GM21526 (cell line): ENCODE data around the gene RPS27A.
A peak's percentile ranks its signal among the peaks of the same experiment; 100 is the strongest.
"Not testable (repeated sequence)": the region's sequence is repeated elsewhere in the genome, so short reads cannot be mapped to it uniquely, and the experiment has no call there.

ENCODE experiments used
- ATAC-seq: cut with Tn5 transposase; IDR thresholded peaks from one replicate; pipeline ENCODE4 v1.9.1; 2021; ENCODE audit warnings: moderate library complexity; ENCODE audit not compliant: unreplicated experiment, low FRiP score

Gene RPS27A

DNA sequence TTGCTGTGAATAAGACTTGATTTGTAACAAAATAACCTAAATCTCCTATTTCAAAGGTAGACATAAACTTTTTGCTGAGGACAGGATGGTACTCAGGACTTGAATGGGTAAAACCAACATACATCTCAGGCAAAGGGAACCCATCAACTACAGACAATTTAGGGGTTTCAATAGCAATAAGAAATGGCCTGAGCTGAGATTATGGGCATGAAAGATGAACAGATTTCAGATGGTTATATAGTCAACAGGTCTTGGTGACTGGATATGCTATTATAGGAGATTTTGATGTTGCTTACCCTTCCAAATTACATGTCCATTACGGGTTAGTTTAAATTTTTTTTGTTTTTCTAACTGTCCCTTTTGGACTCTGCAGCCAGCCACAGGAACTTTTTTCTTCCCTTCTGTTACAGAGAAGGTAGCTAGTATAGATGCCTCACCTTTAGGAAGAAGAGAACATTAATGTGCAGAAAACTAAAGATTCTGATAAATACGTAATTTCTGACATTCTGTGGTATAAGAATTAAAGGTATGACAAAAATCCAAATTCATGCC lies 4.6 kb downstream of the RPS27A start:
- no peak for ATAC-seq

DNA sequence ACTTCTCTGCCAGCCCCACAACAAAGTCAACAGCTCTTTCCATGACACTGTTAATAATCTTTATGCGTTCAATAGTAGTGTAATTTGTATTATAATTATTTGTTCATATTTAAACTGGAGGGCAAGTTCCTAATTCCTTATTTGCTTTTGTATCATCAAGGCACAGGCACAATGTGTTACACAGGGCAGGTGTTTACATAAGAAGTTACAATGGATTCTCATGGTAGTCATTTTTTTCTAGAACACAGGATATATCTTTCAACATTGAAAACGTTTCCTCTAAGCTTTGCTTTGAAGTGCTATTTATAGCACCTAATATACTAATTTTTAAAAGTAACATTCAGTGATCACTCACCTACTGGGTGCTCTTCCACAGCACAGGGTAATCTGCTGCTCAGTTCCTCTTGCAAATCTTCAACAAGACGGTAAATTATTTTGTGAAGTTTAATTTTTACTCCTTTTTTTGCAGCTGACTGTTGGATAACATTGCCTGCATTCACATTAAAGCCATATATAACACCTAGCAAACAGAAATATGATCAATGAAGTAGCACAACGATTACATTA lies 7.3 kb downstream of the RPS27A start:
- no peak for ATAC-seq

DNA sequence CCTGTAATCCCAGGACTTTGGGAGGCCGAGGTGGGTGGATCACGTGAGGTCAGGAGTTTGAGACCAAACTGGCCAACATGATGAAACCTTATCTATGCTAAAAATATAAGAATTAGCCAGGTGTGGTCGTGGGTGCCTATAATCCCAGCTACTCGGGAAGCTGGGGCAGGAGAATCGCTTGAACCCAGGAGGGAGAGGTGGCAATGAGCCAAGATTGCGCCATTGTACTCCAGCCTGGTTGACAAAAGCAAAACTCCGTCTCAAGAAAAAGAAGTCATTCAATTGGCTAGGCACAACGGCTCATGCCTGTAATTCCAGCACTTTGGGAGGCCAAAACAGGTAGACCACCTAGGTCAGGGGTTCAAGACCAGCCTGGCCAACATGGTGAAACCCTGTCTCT lies 9.1 kb downstream of the RPS27A start:
- ATAC-seq = not testable (repeated sequence)

DNA sequence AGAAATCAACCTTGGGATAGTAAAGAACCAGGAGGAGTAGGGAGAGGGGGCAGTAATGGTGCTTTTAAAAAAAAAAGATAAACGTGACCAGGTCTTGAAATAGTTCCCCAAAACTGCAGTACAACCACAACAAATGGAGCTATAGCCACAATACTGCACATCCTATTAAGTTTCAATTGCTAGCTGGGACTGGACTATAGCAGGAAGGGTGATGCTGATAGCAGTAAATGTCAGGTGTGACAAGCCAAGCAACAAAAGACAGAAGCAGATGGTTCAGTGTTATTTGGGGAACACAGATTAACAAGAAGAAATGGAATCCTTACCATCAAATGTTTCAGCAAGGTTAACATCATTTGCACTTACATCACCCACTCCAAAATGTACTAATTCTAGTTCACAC lies 10.1 kb downstream of the RPS27A start:
- ATAC-seq = no peak

DNA sequence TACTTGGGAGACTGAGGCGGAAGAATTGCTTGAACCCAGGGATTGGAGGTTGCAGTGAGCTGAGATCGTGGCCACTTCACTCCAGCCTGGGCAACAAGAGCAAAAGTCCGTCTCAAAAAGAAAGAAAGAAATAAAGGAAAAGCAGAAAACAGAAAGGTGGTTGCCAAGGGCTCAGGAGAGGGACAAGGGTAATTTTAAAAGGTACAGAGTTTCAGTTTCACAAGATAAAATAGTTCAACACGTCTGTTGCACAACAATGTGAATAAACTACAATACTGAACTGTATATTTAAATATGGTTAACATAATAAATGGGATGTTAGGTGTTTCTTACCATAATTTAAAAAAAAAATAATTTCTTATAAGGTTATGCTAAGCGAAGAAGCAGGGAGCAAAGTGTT lies 12.9 kb downstream of the RPS27A start:
- no peak for ATAC-seq

DNA sequence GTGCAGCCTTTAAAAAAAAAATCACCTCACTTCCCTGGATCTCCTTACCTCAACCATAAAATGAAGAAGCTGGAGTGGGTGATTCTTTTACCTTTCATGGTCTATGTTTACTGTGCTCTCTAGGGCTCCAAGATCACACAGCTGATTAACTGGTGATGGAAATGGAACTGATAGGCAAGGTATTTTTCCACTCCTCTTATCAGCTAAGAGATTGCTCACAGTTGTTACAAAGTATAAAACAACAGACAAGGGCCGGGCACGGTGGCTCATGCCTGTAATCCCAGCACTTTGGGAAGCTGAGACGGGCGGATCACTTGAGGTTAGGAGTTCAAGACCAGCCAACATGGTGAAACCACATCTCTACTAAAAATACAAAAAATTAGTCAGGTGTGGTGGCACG lies 14.5 kb downstream of the RPS27A start:
- ATAC-seq = no peak

DNA sequence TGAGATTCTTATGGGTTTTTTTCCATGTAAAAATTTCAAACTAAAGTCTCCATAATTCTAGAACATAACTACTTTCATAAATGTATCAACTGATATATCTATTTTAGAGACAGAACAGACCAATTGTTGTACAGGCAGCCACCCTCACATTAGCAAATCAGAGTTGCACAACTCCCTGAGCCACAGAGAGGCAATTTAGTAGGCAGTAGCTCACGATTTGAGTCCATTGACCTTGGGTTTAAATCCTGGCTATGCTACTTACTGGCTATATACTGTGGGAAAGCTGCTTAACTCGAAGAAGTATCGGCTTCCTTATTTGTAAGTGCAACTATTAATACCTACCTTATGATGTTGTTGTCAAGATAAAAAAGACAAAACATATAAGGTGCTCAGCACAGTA lies 20.3 kb downstream of the RPS27A start:
- ATAC-seq = no peak

DNA sequence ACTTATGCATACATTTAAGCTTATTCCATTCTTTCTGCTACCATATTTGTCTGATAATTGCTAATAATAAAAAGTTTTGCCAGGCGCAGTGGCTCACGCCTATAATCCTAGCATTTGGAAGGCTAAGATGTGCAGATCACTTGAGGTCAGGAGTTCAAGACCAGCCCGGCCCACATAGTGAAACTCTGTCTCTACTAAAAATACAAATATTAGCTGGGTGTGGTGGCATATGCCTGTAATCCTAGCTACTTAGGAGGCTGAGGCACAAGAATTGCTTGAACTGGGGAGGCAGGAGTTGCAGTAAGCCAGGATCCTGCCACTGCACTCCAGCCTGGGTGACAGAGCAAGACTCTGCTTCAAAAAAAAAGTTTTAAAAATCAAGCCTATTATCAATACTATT lies 27.1 kb downstream of the RPS27A start:
- not testable (repeated sequence) for ATAC-seq

DNA sequence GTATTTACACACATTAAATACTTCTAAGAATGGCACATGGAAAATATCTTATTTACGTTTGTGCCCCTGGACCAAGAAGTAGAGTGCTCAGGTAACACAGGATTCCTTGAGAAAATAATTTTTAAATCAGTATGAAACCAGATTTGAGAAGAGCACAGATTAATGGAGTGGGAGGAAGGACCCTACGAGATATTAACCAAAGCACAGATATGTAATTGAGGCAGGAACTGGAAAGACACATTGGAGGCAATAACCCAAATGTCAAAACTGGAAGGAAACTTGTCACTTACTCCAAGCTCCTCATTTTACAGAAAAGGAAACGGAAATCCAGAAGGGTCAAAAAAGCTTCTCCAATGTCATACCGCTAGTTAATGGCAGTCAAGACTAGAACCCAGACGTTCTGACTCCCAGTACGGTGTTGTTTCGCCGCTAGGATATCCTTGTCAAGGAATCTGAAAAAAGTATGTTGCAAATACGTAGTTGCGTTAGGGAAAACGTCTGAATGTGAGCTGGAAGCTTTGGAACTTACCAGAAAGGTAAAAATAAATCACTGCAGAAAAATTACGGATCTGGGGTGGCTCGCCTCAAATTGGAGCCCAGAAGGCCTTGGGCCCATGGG lies 35.9 kb downstream of the RPS27A start:
- ATAC-seq = no peak

DNA sequence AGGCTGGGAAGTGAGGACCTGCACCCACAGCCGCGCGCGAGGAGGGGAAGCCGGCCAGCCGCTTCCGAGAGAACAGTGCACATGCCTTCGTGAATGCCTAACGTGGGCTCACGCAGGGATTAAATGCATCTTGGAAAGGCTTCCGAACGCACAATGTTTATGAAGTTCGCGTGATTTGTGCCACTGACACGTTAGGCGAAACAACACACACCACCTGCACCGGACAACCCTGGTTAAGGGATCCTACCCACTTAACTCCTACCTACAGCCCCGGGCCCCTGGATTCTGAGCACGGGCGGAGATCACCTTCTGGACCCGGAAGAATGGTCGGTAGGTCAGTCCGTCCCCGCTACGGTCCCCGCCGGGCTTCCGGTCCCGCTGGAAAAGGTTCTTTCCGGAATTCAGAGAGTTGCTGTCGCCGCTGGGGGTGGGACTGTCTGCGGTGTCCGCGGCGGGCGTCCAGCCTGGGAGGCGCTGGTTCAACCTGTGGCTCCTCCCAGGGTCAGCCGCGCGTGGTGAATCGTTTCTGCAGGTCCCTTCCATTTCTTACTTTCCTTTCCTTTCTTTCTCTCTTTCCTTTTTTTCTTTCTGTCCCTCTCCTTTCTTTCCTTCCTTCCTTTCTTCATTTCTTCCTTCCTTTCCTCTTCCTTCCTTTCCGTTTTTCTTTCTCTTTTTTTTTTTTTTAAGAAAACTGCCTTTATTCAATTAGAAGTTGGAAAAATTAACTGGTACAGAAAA lies 36.6 kb downstream of the RPS27A start, which contains the start of gene MTIF2:
TSS of gene MTIF2 (minus strand) at position 325 of the 738 bp plus-strand sequence. CDS start 5,373 bp downstream, outside the sequence.
- peak; percentile 95 for ATAC-seq

DNA sequence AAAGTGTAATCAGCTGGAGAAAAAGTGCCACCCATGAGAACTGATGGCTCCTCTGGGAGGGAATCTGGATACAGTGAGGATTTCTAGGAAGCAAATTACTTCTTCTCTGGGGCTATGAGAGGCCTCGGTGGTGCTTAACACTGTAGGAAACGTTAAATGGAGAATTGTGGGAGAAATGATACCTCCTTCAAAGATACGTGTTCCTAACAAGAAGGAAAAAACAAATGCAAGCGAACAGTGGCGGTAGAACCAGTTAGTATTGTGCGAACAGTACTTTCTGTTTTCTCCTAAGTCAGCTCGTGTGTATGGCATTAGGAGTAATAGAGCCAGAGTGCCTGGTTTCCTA lies 37.1 kb downstream of the RPS27A start:
- ATAC-seq = no peak

DNA sequence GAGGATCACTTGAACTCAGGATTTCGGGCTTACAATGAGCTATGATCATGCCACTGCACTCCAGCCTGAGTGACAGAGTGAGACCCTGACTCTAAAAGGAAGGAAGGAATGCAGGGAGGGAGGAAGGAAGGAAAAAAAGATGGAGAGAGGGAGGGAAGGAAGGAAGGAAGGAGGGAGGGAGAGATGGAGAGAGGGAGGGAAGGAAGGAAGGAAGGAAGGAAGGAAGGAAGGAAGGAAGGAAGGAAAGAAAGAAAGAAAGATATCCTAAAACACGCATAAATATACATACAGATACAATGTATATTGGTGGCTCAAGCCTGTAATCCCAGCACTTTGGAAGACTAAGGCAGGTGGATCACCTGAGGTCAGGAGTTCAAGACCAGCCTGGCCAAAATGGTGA lies 41.9 kb downstream of the RPS27A start:
- ATAC-seq = not testable (repeated sequence)

DNA sequence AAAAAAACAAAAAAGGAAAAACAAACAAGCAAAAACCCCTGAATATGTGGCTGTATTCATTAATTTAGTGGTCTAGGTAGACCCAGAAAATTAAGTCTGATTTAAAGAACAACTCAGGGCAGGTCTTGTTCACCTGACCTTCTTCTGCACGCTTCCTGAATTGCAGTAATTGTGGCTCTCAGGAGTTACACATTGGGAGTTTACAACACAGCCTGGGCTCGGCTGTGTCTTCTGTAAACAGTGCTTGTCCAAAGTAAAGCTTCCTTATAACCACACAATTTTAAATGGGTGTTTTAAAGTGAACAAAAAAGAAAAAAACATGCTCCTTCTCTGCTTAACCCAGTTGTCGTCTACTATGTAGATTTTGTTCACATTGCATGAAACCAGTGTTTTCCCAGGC lies 44.8 kb downstream of the RPS27A start:
- ATAC-seq = no peak

DNA sequence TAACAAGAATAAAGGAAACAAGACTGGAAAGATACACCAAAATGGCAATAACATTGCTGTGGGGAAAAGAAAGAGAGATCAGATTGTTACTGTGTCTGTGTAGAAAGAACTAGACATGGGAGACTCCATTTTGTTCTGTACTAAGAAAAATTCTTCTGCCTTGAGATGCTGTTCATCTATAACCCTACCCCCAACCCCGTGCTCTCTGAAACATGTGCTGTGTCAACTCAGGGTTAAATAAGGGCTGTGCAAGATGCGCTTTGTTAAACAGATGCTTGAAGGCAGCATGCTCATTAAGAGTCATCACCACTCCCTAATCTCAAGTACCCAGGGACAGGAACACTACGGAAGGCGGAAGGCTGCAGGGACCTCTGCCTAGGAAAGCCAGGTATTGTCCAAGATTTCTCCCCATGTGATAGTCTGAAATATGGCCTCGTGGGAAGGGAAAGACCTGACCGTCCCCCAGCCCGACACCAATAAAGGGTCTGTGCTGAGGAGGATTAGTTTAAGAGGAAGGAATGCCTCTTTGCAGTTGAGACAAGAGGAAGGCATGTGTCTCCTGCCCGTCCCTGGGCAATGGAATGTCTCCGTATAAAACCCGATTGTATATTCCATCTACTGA lies 46.8 kb downstream of the RPS27A start:
- ATAC-seq = not testable (repeated sequence)

DNA sequence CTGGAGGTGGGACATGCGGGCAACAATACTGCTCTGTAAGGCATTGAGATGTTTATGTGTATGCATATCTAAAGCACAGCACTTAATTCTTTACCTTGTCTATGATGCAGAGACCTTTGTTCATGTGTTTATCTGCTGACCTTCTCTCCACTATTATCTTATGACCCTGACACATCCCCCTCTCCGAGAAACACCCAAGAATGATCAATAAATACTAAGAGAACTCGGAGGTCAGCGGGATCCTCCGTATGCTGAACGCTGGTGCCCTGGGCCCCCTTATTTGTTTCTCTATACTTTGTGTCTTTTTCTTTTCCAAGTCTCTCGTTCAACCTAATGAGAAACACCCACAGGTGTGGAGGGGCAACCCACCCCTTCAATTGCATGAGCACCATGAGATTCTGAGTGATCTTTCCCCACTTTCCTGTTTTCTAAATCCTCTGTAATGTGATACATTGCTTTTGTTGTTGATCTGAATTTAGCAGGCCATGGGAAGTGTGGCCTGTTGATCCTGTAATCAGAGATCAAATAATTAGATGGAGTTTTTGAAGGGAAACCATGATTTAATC lies 47.5 kb downstream of the RPS27A start:
- not testable (repeated sequence) for ATAC-seq

DNA sequence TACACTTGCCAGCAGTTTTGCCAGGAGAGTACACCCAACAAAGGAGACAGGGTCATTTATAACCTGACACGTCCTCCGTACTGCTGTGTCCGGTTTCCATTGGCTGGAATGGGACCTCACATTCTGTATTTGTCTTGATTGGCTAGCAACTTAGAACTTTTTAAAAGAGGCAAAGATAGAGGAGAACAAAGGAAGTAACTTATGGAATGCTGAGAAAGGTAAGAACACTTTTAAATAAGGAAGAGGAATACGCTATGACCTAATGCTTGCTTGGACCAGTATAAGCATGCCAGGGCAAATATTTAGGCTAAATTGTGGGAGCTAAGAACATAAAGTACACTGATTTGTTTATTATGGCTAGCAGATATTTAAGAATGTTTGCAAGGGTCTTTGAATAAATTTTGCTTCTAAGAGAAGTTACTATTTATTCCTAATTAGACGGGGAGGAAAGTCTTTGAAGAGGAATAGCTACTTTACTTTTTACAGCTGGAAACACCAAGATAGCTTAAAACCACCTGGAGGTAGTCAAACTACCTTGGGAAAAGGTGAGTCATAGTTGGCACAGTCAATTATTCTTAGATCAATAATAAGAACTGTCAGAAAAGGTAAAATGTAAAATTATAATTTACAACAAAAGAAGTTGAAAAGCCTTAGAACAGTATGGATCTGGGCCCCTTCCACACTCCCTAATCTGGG lies 48.5 kb downstream of the RPS27A start:
- ATAC-seq = not testable (repeated sequence)

DNA sequence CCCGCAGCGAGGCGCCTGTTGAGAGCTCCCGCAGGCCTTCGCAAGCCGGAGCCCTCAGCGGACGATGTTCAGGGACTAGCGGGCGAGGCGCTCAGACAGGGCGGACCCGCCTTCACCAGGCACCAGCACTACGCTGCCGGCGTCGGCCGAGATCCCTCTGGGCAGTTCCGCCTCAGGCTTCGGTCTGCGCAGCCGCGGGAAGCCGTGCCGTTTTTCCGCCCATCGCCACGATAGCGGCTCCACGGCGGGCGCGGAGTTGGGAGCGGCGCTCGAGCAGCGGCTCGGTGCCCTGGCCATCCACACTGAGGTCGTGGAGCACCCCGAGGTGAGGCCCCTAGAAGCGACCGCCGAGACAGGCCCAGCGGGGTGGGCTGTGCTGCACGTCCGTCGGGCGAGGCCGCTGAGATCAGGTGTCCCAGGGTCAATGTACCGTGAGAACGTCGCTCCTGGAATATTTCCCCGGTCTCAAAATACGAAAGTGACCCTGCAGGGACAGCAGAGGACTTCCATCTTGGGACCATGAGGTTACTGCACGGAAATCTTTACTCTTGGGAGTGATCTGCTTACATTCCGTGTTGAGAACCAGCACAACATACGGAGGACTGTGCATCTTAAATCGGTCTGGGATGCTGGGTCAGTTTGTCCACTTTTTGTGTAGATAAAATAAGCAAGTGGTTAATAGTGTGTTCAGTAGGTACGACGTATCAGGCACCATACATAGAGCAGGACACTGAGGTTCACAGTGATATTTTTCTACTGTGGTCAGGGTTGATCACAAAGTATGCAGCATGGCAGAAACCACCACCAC lies 49.8 kb downstream of the RPS27A start:
- ATAC-seq = peak; percentile 100

DNA sequence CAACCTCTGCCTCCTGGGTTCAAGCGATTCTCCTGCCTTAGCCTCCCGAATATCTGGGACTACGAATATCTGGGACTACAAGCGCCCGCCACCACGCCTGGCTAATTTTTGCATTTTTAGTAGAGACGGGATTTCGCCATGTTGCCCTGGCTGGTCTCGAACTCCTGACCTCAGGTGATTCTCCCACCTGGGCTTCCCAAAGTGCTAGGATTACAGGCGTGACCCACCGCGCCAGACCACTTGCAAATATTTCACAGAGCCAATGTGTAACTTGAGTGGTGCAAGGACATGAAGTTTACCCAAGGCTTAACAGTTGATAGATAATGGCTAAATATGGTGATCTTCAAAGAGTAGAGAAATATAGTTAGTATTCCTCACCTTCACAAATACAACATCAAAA lies 50.6 kb downstream of the RPS27A start:
- ATAC-seq = no peak
